CD1c-positive myeloid dendritic cell (primary cell): Measurements from ENCODE around the gene REG3G.
"Not testable (repeated sequence)": the region's sequence is repeated elsewhere in the genome, so short reads cannot be mapped to it uniquely, and the experiment has no call there.

Source experiments
- DNase-seq: peaks from one replicate; pipeline ENCODE4 v3.0.0-alpha.2; 2016; ENCODE audit errors: extremely low spot score

Gene REG3G

GRCh38 chr2:79016342-79016741, 9.2 kb upstream of the REG3G start:
- no peak for DNase-seq

- DNase-seq = no peak
These were observed 559 bp downstream of the REG3G start for GRCh38 chr2:79026061-79026460.

GRCh38 chr2:79039944-79040343, 14.4 kb downstream of the REG3G start:
- DNase-seq = no peak

DNA sequence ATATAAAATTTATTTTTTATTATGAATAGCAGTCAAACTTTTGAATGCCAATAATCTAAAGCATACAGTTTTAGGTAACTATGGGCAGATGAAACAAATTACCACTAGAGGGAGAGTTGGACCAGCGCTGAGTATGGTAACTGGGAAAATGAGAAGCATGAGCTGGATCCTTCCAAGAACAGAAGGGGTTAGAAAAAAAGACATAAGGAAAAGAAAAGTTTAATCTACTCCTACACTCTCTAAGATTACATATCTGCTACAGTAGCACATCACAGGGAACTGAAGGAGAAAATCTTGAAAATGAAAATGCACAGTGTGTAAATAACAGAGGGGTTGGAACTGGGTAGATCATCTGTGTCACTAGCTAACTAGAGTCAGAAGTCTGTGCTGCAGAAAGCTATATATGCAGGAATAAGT, 15.5 kb downstream of the REG3G start:
- no peak for DNase-seq

DNA sequence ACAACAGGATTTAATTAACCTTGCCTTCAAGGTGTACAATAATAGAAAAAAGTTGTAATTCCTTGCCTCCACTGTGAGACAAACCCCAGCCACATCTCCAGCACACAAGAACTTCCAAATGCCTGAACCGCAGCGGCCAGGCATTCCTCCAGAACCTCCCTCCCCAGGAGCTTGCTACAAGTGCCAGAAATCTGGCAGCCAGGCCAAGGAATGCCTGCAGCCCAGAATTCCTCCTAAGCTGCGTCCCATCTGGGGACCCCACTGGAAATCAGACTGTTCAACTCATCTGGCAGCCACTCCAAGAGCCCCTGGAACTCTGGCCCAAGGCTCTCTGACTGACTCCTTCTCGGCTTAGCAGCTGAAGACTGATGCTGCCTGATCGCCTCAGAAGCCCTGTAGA, 28.0 kb downstream of the REG3G start:
- not testable (repeated sequence) for DNase-seq

GRCh38 chr2:79054769-79055168, 29.3 kb downstream of the REG3G start:
- not testable (repeated sequence) for DNase-seq

- no peak for DNase-seq
These were observed 39.7 kb downstream of the REG3G start for GRCh38 chr2:79065201-79065600.

GRCh38 chr2:79071078-79071477, 45.6 kb downstream of the REG3G start:
- no peak for DNase-seq
